Measurements from ENCODE around the gene PCBD2. TPM values are rescaled to one million over a fixed set of nuclear protein-coding genes. Genes with fewer than 3 reads are reported as not detected.

The PCBD2 gene
- total and polyA plus RNA-seq, 2 experiments from 2014 or later, result 8.7 to 16.0 TPM

DNA sequence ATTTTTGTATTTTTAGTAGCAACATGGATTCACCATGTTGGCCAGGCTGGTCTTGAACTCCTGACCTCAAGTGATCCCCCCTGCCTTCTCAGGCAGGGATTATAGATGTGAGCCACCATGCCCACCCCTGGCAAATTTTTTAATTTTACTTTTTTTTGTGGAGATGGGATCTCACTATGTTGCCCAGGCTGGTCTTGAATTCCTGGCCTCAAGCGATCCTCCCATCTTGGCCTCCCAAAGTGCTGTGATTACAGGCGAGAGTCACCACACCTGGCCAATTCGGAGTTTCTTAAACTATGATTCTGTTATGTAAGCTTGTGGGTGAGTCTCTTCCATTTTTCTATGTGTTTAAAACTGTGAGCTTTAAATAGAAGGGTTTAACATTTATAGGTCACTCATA is 27.6 kb downstream of the PCBD2 start (continued):
- TF ChIP-seq, protein P1, sequence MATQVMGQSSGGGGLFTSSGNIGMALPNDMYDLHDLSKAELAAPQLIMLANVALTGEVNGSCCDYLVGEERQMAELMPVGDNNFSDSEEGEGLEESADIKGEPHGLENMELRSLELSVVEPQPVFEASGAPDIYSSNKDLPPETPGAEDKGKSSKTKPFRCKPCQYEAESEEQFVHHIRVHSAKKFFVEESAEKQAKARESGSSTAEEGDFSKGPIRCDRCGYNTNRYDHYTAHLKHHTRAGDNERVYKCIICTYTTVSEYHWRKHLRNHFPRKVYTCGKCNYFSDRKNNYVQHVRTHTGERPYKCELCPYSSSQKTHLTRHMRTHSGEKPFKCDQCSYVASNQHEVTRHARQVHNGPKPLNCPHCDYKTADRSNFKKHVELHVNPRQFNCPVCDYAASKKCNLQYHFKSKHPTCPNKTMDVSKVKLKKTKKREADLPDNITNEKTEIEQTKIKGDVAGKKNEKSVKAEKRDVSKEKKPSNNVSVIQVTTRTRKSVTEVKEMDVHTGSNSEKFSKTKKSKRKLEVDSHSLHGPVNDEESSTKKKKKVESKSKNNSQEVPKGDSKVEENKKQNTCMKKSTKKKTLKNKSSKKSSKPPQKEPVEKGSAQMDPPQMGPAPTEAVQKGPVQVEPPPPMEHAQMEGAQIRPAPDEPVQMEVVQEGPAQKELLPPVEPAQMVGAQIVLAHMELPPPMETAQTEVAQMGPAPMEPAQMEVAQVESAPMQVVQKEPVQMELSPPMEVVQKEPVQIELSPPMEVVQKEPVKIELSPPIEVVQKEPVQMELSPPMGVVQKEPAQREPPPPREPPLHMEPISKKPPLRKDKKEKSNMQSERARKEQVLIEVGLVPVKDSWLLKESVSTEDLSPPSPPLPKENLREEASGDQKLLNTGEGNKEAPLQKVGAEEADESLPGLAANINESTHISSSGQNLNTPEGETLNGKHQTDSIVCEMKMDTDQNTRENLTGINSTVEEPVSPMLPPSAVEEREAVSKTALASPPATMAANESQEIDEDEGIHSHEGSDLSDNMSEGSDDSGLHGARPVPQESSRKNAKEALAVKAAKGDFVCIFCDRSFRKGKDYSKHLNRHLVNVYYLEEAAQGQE (IDR thresholded peaks at IDR 0.05; ENCODE audit: unreplicated experiment), result no peak
- no peak for TF ChIP-seq POLR2AphosphoS5 (IDR thresholded peaks at IDR 0.05; ENCODE audit: low read depth)

DNA sequence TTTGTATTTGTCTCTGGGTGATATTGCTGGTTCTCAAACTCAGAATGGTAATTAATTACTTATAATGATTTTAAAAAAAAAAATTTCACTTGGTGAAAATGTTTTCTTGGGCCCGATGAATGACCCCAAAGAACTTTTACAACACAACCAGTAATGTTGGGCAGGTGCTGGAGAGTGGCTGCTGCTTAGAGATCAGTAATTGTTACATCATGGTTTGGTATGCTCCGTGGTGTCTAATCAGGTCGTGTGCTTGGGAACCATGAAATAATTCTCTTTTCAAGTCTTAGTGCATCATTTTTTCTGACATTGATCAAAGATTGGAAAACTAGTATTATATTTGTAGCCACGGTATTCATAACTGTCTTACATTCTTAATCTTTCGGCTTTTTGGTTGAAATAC is 29.3 kb downstream of the PCBD2 start:
- ATAC-seq (no peak), DNase-seq (ENCODE audit: low spot score) (no peak)
- peaks cover 12% of the 10 kb centered on the region; the same call in 2 of the 3 replicates for H3K36me3 Mint-ChIP-seq (ENCODE audit: low read depth)
- no peak overlapping the region for H2AFZ ChIP-seq
- no peak overlapping the region for H3K4me3 ChIP-seq
- no peaks in the 10 kb centered on the region for H3F3A ChIP-seq (replicated peaks; ENCODE audit: low read depth)
- no peaks in the 10 kb centered on the region for H3K9me2 ChIP-seq (ENCODE audit: insufficient read depth)
- no peaks in the 10 kb centered on the region for H3K4me1 ChIP-seq (ENCODE audit: insufficient read depth)
- H3K27me3 Mint-ChIP-seq (ENCODE audit: insufficient read depth, low read depth, poor library complexity), result no peaks in the 10 kb centered on the region
- no peaks in the 10 kb centered on the region for H3K27me3 ChIP-seq (ENCODE audit: insufficient read depth)
- no peak overlapping the region for H3K4me3 Mint-ChIP-seq
- H3K4me1 Mint-ChIP-seq, result peaks cover 4% of the 10 kb centered on the region; the same call in 2 of the 3 replicates
- H3K27ac Mint-ChIP-seq, result no peak overlapping the region
- no peaks in the 10 kb centered on the region for H3K9me3 Mint-ChIP-seq
- H3K4me2 ChIP-seq, result no peak overlapping the region
- H3K27ac ChIP-seq (ENCODE audit: low read depth), result no peak overlapping the region
- no peaks in the 10 kb centered on the region for H4K20me1 ChIP-seq (replicated peaks; ENCODE audit: insufficient read depth)
- 0 out of 2 replicates have a peak, but pooled peaks cover 3% of the 10 kb centered on the region for H3K36me3 ChIP-seq (ENCODE audit: insufficient read depth)
- H3K79me2 ChIP-seq (replicated peaks; ENCODE audit: insufficient read depth), result no peaks in the 10 kb centered on the region
- TF ChIP-seq ZNF331 (CRISPR knock-in tag; IDR thresholded peaks at IDR 0.05; ENCODE audit: low read depth) (no peak), JUNB (IDR thresholded peaks at IDR 0.05; ENCODE audit: unreplicated experiment) (no peak), EZH2phosphoT487 (IDR thresholded peaks at IDR 0.05; ENCODE audit: unreplicated experiment) (no peak), ZNF114 (CRISPR knock-in tag; IDR thresholded peaks at IDR 0.05) (no peak), EZH2 (IDR thresholded peaks at IDR 0.05; ENCODE audit: low read depth, unreplicated experiment) (no peak), POLR2AphosphoS5 (IDR thresholded peaks at IDR 0.05; ENCODE audit: low read depth) (no peak), NANOG (IDR thresholded peaks at IDR 0.05; ENCODE audit: borderline replicate concordance) (no peak)
- TF ChIP-seq, protein P1 (IDR thresholded peaks at IDR 0.05; ENCODE audit: unreplicated experiment), result no peak
- TF ChIP-seq, protein P2, sequence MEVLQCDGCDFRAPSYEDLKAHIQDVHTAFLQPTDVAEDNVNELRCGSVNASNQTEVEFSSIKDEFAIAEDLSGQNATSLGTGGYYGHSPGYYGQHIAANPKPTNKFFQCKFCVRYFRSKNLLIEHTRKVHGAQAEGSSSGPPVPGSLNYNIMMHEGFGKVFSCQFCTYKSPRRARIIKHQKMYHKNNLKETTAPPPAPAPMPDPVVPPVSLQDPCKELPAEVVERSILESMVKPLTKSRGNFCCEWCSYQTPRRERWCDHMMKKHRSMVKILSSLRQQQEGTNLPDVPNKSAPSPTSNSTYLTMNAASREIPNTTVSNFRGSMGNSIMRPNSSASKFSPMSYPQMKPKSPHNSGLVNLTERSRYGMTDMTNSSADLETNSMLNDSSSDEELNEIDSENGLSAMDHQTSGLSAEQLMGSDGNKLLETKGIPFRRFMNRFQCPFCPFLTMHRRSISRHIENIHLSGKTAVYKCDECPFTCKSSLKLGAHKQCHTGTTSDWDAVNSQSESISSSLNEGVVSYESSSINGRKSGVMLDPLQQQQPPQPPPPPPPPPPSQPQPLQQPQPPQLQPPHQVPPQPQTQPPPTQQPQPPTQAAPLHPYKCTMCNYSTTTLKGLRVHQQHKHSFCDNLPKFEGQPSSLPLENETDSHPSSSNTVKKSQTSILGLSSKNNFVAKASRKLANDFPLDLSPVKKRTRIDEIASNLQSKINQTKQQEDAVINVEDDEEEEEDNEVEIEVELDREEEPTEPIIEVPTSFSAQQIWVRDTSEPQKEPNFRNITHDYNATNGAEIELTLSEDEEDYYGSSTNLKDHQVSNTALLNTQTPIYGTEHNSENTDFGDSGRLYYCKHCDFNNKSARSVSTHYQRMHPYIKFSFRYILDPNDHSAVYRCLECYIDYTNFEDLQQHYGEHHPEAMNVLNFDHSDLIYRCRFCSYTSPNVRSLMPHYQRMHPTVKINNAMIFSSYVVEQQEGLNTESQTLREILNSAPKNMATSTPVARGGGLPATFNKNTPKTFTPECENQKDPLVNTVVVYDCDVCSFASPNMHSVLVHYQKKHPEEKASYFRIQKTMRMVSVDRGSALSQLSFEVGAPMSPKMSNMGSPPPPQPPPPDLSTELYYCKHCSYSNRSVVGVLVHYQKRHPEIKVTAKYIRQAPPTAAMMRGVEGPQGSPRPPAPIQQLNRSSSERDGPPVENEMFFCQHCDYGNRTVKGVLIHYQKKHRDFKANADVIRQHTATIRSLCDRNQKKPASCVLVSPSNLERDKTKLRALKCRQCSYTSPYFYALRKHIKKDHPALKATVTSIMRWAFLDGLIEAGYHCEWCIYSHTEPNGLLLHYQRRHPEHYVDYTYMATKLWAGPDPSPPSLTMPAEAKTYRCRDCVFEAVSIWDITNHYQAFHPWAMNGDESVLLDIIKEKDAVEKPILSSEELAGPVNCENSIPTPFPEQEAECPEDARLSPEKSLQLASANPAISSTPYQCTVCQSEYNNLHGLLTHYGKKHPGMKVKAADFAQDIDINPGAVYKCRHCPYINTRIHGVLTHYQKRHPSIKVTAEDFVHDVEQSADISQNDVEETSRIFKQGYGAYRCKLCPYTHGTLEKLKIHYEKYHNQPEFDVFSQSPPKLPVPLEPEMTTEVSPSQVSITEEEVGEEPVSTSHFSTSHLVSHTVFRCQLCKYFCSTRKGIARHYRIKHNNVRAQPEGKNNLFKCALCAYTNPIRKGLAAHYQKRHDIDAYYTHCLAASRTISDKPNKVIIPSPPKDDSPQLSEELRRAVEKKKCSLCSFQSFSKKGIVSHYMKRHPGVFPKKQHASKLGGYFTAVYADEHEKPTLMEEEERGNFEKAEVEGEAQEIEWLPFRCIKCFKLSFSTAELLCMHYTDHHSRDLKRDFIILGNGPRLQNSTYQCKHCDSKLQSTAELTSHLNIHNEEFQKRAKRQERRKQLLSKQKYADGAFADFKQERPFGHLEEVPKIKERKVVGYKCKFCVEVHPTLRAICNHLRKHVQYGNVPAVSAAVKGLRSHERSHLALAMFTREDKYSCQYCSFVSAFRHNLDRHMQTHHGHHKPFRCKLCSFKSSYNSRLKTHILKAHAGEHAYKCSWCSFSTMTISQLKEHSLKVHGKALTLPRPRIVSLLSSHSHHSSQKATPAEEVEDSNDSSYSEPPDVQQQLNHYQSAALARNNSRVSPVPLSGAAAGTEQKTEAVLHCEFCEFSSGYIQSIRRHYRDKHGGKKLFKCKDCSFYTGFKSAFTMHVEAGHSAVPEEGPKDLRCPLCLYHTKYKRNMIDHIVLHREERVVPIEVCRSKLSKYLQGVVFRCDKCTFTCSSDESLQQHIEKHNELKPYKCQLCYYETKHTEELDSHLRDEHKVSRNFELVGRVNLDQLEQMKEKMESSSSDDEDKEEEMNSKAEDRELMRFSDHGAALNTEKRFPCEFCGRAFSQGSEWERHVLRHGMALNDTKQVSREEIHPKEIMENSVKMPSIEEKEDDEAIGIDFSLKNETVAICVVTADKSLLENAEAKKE (CRISPR knock-in tag; IDR thresholded peaks at IDR 0.05), result no peak
- TF ChIP-seq, protein P3, sequence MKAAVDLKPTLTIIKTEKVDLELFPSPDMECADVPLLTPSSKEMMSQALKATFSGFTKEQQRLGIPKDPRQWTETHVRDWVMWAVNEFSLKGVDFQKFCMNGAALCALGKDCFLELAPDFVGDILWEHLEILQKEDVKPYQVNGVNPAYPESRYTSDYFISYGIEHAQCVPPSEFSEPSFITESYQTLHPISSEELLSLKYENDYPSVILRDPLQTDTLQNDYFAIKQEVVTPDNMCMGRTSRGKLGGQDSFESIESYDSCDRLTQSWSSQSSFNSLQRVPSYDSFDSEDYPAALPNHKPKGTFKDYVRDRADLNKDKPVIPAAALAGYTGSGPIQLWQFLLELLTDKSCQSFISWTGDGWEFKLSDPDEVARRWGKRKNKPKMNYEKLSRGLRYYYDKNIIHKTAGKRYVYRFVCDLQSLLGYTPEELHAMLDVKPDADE (IDR thresholded peaks at IDR 0.05), result no peak

Measured in GM23338 (cell line).